ENCODE measurements around the gene RGR.

- no peak for TF ChIP-seq CTCF (conservative IDR thresholded peaks at IDR 0.05; ENCODE audit: low read depth in 2 of 2)
- TF ChIP-seq REST (IDR thresholded peaks at IDR 0.05; ENCODE audit: unreplicated experiment) = no peak
- TF ChIP-seq JUNB (IDR thresholded peaks at IDR 0.05; ENCODE audit: unreplicated experiment) = no peak
- no peak for TF ChIP-seq POLR2AphosphoS5 (IDR thresholded peaks at IDR 0.05; ENCODE audit: low read depth)
- no peak for TF ChIP-seq EZH2 (IDR thresholded peaks at IDR 0.05; ENCODE audit: low read depth, unreplicated experiment)
- no peak for TF ChIP-seq EZH2phosphoT487 (IDR thresholded peaks at IDR 0.05; ENCODE audit: unreplicated experiment)
- TF ChIP-seq ZNF114 (CRISPR knock-in tag; IDR thresholded peaks at IDR 0.05) = no peak
- TF ChIP-seq CREB1 (CRISPR knock-in tag; IDR thresholded peaks at IDR 0.05; ENCODE audit: low read depth) = no peak
Observed at GRCh38 chr10:84202349-84202748, 42.5 kb upstream of the RGR start.
